SIG-M5 (cell line): ENCODE data around the gene MRPS7.
"Not testable (repeated sequence)": the region's sequence is repeated elsewhere in the genome, so short reads cannot be mapped to it uniquely, and the experiment has no call there.

Experiments used
- DNase-seq: peaks from one replicate; lab custom pipeline; 2025; lab: John Stamatoyannopoulos, UW

The MRPS7 gene

DNA sequence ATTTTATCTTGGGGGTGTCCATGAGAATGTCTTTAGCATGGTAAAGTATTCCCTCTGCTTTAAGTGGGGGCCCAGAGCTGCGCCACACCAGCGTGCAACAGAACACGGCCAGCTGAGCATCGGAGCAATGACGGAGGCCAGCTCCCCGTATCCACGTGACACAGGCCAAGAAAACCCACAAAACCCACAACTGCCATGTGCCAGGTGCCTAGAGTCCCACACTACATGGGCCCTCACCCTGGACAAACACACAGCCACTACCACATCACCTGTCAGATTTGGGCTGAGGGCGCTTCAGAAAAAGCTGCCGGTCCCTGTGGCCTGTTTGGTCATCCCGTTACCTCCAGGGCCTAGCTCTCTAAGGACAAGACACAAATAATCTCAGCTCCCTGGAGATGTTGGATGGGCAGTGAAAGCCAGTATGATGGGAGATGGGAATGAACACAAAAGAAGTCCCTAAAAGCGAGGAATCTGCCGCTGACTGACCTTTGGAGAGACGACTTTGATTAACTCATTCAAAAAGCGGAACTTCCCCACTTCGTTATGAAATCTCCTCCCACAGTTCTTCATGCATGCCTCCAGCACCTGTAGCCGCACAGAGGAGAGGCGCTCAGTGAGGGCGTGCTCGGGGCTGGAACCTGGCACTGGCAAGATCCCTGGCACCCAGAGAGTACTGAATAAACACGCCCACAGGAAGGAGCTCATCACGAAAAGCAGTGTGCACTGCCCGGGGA lies 17.4 kb upstream of the MRPS7 start:
- DNase-seq: no peak

DNA sequence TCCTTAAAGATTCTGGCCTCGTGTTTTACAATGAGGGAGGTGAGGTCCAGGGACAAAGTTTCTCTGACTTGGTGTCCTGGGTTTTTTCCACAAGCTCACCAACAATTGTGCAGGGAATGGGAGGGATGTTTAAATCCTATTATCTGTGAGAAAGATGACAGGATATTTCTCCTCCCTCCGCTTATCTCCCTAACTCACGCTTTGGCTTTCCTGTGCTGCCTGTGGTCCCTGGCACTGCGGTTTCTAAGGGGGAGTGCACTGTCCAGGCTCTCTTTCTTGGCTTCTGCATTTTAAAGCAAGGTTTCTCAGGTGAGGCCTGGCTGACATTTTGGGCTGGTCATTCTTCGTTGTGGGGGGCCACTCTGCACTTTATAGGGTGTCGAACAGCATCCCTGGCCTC lies 16.7 kb upstream of the MRPS7 start:
- DNase-seq: no peak

DNA sequence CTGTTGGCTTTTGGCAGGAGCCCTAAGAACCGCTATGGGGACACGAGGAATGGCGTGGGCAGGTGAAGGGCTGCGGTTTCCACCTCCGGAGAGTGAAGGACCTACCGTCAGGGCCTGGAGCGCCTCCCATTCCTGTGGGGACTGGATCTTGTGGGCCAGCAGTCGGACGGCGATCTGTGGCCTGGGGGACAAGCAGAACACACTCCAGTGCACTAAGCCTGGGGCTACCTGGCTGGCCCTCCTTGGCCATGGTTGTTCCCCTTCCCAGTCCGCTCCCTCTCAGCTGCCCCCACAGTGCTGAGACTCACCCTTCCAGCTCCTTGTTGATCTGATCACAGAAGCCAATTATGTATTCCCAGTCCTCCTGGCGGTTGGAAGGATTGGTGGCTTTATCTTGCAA lies 15.3 kb upstream of the MRPS7 start:
- no peak for DNase-seq

DNA sequence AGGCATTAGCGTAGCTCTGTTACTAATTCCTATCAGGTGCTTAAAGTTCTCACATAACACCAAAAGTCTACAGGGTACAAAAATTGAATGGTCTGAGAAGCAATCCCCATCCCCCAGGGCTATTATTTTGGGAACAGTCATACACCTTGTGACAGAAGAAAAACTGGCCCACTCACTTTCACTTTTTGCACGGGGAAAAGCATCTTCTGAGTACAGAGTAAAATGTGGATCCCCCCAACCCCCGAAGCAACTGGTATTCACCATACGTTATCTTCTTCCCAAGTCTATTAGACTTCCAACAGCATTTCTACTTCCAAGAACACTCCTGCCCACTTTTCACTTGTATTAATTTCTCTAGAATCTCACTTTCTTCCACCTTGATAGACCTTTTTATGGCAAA lies 12.1 kb upstream of the MRPS7 start:
- no peak for DNase-seq

DNA sequence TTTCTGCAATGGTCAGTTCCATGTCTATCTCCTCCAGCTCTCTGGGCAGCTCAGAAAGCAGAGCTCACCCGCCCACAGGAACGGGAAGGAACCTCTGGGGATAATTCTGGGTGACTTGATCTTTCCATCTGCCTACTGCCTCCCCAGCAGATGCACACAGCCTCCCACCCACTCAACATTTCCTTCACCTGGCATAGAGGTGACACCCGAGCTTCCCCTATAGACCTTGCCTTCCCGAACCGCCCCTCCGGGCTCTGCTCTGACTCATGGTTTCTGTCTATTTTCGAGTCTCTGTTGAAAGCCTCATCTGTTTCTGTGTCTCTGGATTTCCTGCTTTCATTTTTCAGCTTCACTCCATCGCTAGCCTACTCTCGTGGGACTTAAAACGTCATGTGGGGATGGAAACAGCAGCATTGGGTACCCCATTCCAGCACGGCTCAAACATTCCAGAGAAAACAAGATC lies 11.6 kb upstream of the MRPS7 start:
- no peak for DNase-seq

DNA sequence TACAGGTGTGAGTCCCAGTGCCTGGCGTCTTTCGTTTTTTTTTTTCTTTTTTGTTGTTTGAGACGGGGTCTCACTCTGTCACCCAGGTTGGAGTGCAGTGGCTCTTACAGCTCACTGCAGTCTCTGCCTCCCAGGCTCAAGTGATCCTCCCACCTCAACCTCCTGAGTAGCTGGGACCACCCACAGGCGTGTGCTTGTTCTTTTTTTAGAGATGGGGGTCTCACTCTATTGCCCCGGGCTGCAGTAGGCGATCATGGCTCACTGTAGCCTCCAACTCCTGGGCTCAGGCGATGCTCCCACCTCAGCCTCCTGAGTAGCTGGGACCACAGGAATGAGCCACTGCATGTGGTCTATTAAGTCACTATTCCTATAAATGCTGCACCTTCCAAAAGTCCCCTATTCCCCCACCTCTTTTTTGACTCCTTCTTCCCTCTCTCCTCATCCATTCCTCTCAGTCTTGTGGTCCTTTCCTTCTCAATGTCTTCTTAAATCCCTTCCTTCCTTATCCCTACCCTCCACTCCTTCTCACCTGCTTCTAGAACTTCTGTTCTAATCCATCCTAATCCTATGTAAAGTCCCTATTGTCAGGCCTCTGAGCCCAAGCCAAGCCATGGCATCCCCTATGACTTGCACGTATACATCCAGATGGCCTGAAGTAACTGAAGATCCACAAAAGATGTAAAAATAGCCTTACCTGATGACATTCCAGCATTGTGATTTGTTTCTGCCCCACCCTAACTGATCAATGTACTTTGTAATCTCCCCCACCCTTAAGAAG lies 9.5 kb upstream of the MRPS7 start:
- no peak for DNase-seq

DNA sequence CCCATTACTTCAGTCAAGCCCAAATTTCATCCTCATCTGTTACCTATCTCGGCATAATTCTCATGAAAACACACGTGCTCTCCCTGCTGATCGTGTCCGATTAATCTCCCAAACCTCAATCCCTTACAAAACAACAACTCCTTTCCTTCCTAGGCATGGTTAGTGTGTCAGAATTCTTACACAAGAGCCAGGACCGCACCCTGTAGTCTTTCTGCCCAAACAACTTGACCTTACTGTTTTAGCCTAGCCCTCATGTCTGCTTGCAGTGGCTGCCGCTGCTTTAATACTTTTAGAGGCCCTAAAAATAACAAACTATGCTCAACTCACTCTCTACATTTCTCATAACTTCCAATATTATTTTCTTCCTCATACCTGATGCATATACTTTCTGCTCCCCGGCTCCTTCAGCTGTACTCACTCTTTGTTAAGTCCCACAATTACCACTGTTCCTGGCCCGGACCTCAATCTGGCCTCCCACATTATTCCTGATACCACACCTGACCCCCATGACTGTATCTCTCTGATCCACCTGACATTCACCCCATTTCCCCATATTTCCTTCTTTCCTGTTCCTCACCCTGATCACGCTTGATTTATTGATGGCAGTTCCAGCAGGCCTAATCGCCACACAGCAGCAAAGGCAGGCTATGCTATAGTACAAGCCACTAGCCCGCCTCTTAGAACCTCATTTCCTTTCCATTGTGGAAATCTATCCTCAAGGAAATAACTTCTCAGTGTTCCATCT lies 5.6 kb upstream of the MRPS7 start:
- DNase-seq: not testable (repeated sequence)

DNA sequence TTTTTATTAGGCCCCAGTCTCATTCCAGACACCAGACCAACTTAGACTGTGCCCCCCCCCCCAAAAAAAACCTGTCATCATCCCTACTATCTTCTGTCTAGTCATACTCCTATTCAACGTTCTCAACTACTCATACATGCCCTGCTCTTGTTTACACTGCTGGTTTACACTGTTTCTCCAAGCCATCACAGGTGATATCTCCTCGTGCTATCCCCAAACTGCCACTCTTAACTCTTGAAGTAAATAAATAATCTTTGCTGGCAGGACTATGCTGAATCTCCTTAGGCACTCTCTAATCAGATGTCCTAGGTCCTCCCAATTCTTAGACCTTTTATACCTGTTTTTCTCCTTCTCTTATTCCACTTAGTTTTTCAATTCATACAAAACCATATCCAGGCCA lies 4.5 kb upstream of the MRPS7 start:
- not testable (repeated sequence) for DNase-seq

DNA sequence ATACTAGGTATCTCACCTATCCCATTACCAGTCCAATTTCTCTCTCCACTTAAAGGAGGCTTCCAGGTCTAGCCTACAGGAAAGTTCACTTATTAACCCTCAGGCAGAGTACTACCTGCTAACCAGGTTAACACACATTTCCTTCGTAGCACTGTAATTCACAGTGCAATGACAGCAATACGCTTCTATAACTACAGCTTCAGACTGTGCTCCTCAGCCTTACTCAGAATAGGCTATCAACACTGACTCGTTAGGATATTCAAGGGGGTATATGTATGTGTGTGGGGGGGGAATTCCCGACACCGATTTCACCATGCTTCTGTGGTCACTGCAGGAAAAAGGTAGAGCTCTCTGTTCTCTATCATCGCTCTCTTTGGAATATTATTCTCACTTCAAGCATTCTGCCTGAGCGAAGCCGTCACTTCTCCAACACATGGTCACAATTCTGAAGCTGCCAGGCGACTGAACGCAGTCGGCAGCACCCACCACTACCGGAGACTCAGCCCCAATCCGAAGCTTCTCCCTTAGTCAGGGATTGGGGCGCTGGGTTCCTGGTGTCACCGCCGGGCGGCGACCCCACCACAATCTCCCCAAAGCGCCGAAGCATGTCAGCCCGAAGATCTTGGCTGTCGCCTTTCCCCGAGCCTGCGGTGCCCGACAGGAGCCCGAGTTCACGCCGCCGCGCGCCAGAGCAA lies 891 bp upstream of the MRPS7 start:
- DNase-seq: no peak

DNA sequence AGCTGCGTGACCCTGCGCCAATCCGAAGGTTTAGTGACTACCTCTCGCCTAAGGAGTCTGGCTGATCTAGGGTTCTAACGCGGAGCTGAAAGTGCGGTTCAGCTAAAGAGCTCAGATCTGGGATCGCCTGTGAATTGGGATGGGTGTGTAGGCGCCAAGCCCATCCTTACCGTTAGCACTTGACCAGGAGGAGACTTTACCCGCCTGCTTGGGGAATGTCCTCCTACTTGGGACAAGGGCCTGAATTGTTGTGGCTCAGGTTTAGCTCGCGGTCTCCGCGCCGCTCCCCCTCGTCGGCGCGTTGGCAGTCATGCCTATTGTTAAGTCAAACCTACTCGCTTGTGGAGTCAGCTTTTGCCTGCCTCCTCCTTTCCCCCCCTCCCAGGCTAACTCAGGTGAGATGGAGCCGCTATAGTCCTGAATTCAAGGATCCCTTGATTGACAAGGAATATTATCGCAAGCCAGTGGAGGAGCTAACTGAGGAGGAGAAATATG lies 480 bp downstream of the MRPS7 start:
- DNase-seq: no peak

DNA sequence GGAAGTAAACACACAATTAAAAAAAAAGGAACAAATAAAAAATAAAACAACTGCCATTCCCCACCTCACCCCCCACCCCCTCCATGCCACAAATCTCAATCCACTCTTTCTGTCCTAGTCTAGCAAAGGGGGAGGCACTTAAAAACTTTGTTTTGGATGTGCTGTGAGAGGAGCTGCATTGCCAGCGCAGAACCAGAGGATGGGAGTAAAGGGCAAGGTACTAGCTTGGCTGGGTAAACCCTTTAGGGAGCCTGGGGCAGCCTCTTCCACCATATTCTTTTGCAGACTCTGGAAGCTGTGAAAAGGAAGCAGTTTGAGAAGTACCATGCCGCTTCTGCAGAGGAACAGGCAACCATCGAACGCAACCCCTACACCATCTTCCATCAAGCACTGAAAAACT lies 1.4 kb downstream of the MRPS7 start:
- DNase-seq: no peak

DNA sequence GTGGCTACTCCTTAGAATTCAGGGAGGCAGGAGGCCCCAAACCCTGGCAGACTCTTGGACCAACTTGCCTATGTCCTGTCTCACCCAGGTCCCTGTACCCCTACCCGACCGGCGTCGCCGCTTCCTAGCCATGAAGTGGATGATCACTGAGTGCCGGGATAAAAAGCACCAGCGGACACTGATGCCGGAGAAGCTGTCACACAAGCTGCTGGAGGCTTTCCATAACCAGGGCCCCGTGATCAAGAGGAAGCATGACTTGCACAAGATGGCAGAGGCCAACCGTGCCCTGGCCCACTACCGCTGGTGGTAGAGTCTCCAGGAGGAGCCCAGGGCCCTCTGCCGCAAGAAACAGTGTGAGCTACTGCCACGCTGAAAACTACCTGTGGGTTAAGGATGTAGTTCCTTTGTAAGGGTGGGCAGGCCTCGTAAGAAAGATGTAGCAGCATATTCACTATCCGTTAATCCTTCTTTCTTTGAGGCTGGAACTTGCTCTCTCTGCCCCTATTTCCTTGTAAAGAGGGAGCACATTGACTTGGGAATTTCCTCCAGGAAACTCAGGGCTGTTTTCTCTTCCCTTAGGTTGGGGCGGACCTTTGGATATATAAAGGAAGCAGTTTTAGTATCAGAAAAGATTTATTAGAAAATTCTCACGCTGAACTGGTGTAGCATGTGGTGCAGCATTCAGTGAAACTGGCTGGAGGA lies 4.1 kb downstream of the MRPS7 start:
- DNase-seq: no peak

DNA sequence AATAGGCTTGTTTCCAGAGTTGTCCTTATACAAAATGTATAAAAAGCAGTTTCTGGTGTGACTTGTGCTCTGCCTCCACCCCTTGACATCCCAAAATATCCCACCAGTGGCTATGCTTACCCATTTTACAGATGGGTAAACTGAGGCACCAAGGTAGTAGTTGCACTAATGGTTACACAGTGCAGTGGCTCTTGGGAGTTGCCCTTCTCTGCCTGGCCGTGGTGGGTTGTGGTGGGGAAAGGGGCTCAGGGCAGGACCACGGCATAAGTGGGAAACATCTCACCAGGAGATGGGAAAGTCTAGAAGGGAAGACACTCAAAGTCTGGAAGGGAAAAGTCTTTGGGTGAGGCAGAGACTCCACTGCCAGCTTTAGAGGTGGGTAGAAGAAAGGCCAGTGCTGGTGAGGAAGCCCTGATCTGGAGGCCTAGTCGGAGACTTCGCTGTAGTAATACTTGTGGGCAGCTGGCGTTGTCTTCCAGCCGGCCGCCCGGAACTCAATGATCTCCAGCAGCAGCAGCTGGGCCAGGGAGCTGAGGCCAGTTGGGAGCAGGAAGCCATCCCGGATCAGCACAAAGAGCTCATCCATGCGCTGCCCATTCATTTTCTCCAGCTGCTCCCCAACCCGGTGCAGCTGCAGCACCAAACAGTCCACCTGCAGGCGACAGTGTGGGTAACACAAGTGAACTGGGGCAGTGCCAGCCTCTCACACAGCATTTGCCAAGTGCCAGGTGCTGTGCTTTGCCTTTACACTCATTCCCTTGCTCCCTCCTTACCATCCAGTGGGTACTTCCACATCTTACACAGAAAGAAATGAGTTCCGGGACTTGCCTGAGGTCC lies 4.9 kb downstream of the MRPS7 start:
- DNase-seq: no peak

DNA sequence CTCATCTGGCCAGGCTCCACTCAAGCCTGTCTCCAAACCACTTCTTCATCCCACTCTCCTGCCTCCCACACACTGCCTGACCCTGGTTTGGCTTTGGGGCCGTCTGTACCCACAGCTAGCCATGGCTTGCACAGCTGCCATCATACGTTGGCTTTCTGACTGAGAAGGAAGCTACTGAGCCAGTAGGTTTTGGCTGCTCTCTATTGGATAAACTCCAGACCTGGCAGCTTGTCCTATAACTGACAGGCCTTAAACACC lies 5.4 kb downstream of the MRPS7 start:
- DNase-seq: no peak

DNA sequence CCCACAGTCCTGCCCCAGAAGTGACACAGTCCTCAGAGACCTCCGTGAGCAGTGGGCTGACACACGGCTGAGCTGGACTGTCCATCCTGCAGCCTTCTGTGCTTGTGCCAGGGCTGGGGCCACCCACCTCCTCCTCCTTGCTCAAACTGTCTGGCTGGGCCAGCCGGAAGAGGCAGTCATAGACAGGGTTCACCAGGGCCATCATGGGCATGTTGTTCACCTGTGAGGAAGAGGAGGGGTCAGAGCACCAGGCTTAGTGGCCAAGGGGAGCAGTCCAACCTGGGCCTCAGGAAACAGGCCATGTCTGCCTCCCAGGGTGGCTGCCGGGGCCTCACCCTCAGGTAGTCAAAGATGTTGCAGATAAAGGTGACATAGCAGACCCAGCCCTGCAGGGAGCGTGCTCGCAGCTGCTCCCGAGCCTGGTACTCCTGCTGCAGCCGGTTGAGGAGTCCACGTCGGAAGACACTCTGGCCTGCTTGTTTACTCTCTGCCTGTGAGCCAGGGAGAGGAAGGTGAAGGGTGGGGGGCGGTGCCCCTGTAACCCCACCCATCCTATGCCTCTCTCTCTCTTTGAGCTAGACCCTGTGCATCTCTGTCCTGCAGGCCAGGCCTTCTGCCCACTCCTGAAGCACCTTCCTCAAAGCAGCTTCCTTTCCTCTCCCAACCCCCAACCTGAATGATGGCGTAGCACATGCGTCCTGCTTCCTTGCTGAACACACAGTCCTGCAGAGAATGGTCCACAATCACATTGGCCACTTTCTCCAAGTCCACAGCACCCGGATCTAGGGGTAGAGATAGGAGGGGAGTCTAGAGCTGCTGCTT lies 5.9 kb downstream of the MRPS7 start:
- DNase-seq: no peak

DNA sequence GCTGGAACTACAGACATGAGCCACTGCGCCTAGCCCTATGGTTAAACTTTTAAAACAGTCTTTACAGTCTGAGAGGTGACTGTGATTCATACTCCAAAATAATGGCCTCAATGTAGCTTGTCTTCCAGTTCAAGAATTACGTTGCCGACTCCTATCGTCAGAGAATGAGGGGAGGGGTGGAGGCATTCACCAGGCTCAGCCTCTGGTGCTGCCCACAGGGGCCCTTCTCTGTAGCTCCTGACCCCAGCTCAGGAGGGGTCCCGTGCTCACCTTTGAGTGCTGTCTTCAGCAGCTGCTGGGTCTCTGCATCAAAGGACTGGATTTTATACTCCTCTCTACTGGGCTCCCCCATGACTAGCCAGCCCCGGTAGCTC lies 8.2 kb downstream of the MRPS7 start:
- DNase-seq: no peak

DNA sequence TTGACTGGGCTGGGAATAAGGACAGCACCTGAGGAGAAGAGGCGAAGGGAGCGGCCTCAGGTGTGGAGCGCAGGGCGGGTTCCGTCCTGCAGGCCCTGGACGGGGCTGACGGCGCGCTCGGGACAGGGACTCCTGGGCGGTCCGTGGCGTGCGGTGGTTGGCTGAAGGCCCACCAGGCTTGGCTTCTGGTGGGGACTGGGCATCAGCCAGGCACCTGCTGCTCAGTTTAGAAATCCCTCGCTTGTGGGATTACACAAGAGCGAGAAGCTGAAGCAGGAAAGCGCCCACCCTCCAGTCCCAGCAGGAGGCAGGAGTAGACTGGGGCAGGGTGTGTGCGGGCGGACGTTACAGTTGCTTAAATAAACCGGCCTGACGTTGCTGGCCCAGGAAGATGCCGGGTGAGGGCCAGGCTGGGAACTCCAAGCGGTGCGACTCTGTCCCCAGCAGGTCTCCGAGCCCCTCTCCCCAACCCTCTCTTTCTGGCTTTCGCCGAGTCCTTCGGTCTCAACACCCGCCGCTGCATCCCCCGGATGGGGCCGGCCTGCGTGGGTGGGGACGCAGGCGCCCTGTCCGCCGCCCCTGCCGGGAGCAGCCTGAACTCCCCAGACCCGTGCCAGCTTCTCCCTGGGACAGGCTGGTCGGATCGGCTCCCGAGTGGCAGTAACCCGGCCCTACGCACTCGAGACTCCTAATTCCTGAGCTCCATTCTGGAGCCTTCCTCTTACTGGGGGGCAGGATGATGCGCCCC lies 8.7 kb downstream of the MRPS7 start:
- DNase-seq: peak; percentile 44

DNA sequence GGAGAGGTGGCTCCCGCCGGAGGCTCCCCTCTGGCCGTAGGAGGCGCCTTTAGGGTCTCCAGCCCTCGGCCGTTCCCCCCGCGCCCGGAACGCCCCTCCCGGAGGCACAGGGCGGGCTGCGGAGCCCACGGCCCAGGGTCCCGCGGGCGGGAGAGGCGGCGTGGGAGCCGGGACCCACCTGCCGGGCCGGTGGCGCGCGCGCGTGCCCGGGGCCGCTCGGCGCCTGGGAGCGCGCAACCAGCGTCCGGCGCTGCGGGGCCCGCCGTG lies 9.2 kb downstream of the MRPS7 start, which contains the start of gene MIF4GD:
Gene MIF4GD (minus strand): TSS at position 266 of the 267 bp plus-strand sequence. CDS start 1,036 bp downstream, outside the sequence.
- no peak for DNase-seq

DNA sequence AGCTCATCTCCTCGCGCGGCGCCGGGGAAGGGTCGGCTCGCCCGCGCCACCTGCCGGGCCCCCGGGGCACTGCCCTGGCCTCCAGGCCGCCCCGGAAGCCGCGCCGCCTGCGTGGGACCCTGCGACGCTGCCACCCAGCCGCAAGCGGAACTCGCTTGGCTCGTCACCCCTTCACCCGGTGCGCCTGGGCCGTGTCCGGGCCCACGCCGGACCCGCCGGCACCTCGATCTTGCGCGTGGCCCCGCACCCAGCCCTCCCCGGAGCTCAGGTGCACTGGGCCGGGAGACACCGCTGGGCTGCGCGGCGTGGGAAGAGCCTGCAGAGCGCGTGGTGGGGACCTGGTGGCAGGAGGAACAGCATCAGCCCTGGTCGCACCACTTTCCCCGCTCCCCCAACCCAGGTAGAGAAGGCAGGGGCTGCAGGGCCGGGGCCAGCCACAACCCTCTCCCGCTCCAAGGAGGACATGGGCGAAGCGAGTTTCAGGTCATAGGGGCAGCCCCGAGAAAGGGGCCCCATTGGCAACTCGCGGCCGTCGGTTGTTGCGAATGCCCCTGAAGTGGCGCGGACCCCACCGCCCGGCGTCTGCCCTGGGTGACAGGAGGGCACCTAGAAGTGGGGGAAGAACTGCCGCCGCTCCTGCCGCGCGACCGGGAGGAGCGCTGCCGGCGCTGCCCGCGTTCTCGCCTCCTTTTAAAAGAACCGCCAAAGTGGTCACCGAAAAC lies 9.7 kb downstream of the MRPS7 start:
- DNase-seq: no peak
